HG02840 (cell line): ENCODE data around the gene IPO7.
"Not testable (repeated sequence)": the region's sequence is repeated elsewhere in the genome, so short reads cannot be mapped to it uniquely, and the experiment has no call there.

Experiments used
- ATAC-seq: cut with Tn5 transposase; IDR thresholded peaks from one replicate; pipeline ENCODE4 v1.9.1; 2021; ENCODE audit warnings: mild to moderate bottlenecking, moderate library complexity, moderate number of reproducible peaks; ENCODE audit not compliant: unreplicated experiment, low FRiP score

Gene IPO7

GRCh38 chr11:9397746-9398680, 13.6 kb downstream of the IPO7 start:
- ATAC-seq = no peak

GRCh38 chr11:9399466-9399865, 15.0 kb downstream of the IPO7 start:
- no peak for ATAC-seq

- ATAC-seq = not testable (repeated sequence)
Measured at GRCh38 chr11:9401884-9402283, 17.4 kb downstream of the IPO7 start.

- no peak for ATAC-seq
Measured at GRCh38 chr11:9428706-9429105, 44.3 kb downstream of the IPO7 start.

GRCh38 chr11:9438611-9439010, 54.2 kb downstream of the IPO7 start:
- no peak for ATAC-seq

- ATAC-seq = no peak
Measured at GRCh38 chr11:9446230-9446629, 61.8 kb downstream of the IPO7 start.

- no peak for ATAC-seq
Measured at GRCh38 chr11:9448576-9449352, 64.3 kb downstream of the IPO7 start.

- ATAC-seq = not testable (repeated sequence)
Measured at GRCh38 chr11:9452023-9452422, 67.6 kb downstream of the IPO7 start.

GRCh38 chr11:9455722-9456121, 71.3 kb downstream of the IPO7 start:
- no peak for ATAC-seq

- no peak for ATAC-seq
Measured at GRCh38 chr11:9459667-9460321, 75.3 kb downstream of the IPO7 start.

GRCh38 chr11:9460322-9461062, 76.0 kb downstream of the IPO7 start, which contains the start of gene ZNF143:
TSS of gene ZNF143 (plus strand) at chr11:9461012. CDS start at chr11:9471309, 10,297 bp downstream.
- peak; percentile 89 for ATAC-seq

- peak; percentile 44 for ATAC-seq
Measured at GRCh38 chr11:9461063-9461759, 76.8 kb downstream of the IPO7 start.

GRCh38 chr11:9461760-9462134, 77.3 kb downstream of the IPO7 start:
- no peak for ATAC-seq

GRCh38 chr11:9462172-9462799, 77.8 kb downstream of the IPO7 start:
- ATAC-seq = no peak

GRCh38 chr11:9462806-9463537, 78.5 kb downstream of the IPO7 start:
- ATAC-seq = no peak

GRCh38 chr11:9470765-9471164, 86.3 kb downstream of the IPO7 start:
- ATAC-seq = no peak

- ATAC-seq = no peak
Measured at GRCh38 chr11:9473408-9473807, 89.0 kb downstream of the IPO7 start.

- ATAC-seq = no peak
Measured at GRCh38 chr11:9479899-9480298, 95.4 kb downstream of the IPO7 start.
